Hematopoietic multipotent progenitor cell treated with erythropoietin and hydrocortisone succinate and interleukin-3 and kit ligand, for 15 days (in vitro differentiated cells): ENCODE results near the gene ZNF689.
"Not testable (repeated sequence)": the region's sequence is repeated elsewhere in the genome, so short reads cannot be mapped to it uniquely, and the experiment has no call there.

Source experiments
- DNase-seq: peaks from one replicate; pipeline ENCODE4 v3.0.0-alpha.2; 2015; ENCODE audit warnings: low spot score

Gene ZNF689

GRCh38 chr16:30609926-30610839, at the start of gene ZNF689:
Gene ZNF689 (minus strand): TSS chr16:30610389. CDS start chr16:30610041, 348 bp downstream.
- DNase-seq: peak; percentile 97

DNA sequence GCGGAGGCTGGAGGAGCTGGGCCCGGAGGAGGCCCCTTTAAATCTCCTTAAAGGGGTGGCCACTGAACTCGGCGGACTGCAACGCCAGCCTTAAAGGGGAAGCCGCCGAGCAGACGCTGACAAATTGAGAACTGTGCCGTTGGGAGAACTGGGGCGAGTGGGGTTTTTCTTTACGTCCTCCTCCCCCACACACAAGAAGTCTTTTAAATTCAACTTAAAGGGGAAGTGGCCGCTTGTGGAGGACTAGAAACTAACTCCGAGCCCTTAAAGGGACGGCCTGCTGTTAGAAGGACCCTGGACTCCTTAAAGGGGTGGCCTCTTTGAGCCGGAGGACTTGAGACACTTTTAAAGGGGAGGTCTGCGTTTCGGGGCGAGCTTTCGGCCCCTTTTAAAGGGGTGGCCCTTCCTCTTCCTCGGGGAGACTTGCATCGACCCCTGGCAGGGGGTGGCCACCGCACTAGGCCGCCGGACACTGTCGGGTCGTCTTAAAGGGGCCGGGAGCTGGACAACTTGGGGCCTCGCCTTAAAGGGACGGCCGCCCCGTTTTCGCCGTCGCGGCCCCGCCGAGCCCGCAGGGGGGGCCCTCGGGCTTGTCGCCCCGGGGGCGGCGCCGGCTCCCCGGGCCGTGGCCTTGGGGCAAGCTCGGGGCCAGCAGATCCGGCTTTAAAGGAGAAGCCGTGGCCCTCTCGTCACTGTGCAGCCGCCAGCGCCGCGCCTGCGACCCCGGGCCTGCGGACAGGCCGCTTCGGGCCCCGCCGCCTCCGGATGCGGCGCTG, 48.7 kb upstream of the ZNF689 start:
- no peak for DNase-seq

- peak; percentile 100 for DNase-seq
These were observed 47.9 kb upstream of the ZNF689 start, which contains the start of gene FBRS for GRCh38 chr16:30657866-30658730. Gene FBRS (plus strand): TSS chr16:30658431. CDS start chr16:30659519, 1,088 bp downstream.

DNA sequence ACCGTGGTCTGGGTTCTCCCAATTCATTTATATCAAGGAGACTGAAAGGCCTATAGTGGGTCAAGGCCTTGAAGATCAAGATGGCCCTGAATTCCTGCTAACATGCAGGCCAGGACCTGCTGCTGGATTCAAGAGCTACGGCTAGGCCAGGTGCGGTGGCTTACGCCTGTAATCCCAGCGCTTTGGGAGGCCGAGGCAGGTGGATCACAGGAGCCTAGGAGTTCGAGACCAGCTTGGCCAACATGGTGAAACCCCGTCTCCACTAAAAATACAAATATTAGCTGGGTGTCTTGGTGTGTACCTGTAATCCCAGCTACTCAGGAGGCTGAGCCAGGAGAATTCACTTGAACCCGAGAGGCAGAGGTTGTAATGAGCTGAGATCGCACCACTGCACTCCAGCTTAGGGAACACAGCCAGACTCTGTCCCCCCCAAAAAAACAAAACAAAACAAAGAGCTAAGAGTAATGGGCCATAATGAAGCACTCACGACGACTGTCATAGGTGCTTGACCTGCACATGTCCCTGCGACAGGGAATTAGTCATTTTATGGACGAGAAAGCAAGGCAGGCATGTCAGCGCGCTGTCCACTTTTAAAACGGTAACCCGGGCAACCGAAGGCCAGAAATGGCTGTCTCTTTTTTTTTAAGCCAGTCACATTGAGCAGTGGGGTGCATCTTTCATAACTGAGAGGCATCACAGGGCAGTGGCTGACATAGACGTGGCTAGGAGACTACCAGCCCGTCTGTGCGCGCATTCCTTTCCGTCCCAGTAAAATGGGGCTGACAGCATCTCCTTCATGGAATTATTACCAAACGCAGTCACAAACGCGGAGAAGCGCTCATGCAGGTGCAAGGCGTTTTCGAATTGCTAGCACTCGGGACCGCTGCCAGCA, 47.0 kb upstream of the ZNF689 start:
- DNase-seq: no peak

DNA sequence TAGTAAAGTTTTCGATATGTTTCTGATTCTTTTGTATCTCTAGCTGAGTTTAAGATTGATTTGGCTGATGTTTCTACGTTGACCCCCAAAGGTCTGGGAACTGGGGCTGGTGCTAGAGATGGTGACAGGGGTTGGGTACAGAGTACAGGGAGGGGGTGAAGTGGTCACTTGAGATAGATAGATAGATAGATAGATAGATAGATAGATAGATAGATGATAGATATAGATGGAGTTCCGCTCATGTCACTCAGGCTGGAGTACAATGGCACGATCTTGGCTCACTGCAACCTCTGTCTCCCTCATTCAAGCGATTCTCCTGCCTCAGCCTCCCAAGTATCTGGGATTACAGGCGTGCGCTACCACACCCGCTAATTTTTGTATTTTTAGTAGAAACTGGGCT, 46.2 kb upstream of the ZNF689 start:
- DNase-seq: no peak

DNA sequence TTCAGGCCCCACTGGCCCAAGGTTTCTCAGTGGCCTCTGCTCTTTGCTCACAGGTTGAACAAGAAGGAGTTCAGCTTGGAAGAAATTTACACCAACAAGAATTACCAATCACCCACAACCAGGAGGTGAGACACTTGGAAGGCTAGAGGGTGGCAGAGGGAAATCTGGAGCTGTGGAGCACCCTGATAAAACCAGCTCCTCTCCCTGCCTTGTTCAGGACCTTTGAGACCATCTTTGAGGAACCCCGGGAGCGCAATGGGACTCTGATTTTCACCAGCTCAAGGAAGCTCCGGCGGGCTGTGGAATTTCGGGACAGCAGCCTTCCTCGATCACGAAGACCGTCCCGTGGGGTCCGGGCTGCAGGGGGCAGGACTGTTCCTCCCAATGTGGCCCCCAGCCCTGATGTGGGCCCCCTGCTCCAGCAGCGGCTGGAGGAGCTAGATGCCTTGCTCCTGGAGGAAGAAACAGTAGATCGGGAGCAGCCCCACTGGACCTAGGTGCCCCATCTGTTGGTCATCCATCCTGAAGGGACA, 45.7 kb upstream of the ZNF689 start:
- no peak for DNase-seq

- DNase-seq: no peak
These were observed 44.7 kb upstream of the ZNF689 start for GRCh38 chr16:30654856-30655255.

DNA sequence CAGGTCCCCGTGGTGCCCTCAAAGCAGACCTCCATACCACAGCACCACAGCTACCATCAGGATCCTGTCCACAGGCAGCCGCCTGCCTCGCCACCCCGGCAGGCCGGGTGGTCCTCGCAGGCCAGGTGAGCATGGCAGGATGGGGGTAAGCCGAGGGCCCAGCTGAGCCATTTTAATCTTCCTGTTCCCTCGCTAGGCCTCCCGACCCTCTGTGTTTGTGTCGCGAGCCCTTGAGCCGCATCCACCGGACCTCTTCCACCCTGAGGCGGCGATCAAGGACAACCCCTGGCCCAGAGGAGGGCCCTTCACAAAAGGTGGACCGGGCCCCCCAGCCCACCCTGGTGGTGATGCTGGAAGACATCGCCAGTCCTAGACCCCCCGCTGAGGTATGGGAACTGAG, 42.5 kb upstream of the ZNF689 start:
- no peak for DNase-seq

DNA sequence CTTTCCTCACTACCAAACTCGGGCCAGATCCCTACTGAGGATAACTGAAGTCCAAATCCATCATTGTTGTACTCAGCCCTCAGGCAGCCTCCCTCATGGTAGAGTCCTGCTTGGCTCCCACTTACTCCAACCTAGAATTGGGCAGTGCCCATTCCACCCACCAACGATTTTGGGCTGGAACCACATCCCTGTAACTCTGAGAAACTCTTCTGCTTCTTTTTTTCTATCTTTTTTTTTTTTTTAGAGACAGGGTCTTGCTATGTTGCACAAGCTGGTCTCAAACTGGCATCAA, 41.8 kb upstream of the ZNF689 start:
- no peak for DNase-seq

DNA sequence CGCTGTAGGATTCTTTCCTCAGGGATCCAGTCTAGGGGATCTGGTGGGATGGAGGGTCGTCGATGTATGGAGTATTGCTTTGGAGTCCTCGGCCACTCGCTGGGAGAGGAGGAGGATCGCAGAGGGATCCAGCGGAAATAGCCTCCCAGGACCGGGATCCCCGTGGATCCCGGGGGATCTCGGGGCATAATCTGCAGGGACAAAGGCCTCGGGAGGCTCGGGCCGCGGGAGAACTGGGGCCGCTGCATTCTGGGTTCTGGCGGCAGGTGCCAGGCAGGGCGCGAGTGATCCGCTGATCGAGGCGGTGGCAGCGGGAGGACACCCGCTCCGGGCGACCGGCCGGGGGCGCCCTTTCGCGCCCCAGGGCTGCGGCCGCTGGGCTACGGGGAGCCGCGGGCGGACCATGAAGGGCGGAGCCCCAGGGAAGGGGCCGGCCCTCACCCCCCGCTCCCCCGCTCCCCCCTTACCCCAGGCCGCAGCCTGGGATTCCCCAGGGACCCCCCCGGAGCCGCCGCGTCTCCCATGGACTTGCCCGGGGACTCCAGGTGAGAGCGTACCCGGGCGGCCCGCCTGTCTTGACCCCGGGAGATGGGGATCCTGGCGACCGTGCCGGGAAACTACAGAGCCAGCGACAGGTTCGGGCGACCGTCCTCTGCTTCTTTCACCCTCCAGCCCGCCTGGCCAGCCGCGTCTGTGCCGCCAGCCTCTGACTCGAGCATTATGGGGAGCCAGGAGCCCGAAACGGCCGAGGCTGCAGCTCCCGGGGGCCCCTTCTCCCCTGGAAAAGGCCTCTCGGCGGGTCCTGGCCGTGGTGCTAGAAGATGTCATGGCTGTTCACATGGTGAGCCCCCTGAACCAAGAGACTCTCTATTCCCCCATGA, 41.2 kb upstream of the ZNF689 start:
- peak; percentile 75 for DNase-seq

DNA sequence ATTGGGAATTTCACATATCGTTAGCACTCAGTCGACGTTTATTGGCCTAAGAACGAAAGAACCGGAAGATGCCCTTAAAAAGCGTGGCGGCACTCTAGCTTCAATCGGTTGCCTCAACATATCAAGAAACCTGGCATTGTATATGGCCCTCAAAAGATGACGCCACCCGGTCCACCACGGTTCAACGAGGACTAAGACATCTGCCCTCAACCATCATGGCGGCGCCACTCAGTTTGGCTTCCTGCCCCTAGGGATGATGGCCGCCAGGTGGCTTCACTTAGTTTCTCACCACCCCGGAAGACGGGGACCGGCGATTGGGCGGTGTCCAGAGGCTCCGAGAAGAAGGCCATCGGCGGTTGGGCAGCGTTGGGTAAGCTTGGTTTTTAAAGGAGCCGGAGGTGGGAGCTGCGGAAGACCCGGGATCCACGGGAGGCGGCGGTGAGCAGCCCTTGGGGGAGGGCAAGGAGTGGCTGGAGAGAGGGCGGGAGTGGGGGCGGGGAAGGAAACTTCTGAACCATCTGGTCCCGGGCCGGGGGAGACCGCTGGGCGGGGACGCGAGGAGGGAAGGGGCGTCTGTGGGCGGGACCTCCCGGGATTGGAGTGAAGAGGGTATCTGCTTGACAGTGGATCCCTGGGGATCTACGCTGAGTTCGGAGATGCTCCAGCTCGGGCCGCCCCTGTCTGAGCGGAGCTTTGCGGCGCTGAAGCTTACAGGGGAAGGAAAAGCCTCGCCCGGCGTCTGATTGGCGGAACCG, 40.4 kb upstream of the ZNF689 start, which contains the start of gene PRR14:
TSS of gene PRR14 (plus strand) at position 592 of the 755 bp plus-strand sequence. CDS start 686 bp downstream, outside the sequence.
- DNase-seq: peak; percentile 99

DNA sequence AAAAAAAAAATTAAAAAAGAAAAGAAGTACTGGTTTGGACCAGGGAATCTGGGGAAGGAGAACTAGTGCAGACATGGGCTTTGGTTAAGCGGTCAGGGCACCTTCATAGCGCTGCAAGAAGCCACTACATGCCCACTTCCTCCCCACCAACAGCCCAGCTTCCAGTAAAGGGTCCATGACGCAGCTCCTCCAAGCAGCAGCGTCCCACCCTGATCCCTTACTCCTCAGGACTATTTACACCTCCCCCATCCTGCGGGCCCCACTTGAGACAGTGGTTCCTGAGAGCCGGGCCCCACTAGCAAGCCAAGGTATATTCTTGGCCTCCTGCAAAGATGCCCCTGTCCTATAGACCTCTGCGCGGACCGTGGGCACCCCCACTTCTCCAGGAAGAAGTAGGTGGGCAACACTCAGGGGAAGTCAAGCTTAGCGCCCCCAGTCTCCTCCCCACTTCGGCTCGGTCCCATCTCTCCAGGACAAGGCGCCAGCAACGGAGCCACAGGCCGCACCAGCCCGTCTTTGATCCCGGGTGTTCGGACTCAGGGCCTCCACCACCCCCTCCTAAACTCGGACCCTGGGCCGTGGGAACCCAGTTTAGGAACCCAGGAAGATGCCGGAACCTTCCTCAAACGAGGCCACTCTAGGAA, 39.7 kb upstream of the ZNF689 start:
- no peak for DNase-seq

- DNase-seq: no peak
These were observed 37.0 kb upstream of the ZNF689 start for GRCh38 chr16:30647274-30647571.

DNA sequence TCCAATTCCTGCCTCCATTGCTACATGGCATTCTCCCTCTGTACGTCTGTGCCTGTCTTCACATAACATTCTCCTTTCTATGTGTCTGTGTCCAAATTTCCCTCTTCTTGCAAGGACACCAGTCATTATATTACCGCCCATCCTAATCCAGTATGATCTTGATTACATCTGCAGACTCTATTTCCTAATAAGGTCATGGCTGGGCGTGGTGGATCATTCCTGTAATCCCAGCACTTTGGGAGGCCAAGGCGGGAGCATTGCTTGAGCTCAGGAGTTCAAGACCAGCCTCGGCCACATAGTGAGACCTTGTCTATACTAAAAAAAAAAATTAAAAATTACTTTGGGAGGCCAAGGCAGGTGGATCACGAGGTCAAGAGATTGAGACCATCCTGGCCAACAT, 35.5 kb upstream of the ZNF689 start:
- DNase-seq: no peak

DNA sequence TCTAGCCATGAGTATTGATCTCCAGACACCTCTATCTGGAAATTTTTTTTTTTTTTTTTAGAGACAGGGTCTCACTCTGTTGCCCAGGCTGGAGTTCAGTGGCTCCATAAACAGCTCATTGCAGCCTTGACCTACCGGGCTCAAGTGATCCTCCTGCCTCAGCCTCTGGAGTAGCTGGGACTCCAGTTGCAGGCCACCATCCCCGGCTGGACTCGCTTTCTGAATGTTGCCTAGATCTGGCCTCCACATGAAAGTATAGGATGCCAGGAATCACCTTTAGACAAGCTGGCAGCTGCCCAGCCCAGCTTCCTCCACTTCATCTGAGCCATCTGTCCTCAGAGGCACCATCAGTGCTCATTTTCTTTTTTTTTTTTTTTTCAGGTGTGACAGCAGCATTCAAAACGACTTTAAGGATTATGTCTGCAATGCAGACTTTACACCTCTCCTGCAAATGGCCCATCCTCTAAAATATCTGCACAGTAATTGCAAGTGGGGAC, 34.2 kb upstream of the ZNF689 start:
- DNase-seq: no peak

DNA sequence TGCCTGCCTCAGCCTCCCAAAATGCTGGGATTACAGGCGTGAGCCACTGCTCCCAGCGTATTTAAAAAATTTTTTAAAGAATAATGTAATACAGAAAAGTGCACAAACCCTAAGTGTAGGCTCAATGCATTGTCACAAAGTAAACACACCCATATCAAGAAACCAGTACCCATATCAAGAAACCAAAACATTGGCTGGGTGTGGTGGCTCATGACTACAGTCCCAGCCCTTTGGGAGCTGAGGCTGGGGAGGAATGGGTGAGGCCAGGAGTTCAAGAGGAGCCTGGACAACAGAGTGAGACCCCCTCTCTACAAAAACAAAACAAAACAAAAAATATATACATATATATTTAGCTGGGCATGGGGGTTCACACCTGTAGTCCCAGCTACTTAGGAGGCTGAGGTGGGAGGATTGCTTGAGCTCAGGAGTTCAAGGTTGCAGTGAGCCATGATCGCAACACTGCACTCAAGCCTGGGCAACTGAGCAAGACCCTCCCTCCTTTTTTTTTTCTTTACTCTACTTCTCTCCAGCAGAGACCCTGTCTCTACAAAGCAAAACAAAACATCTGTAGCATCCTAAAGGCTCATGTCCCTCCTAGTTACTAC, 31.3 kb upstream of the ZNF689 start:
- DNase-seq: peak; percentile 26

GRCh38 chr16:30637944-30638343, 27.8 kb upstream of the ZNF689 start:
- peak; percentile 71 for DNase-seq

- not testable (repeated sequence) for DNase-seq
These were observed 26.9 kb upstream of the ZNF689 start for GRCh38 chr16:30637139-30637538.
